Measurements from ENCODE around the gene TMEM39A.

- TF ChIP-seq POLR2AphosphoS5 (IDR thresholded peaks at IDR 0.05) (no peak), CTCF (IDR thresholded peaks at IDR 0.05) (no peak), EP300 (IDR thresholded peaks at IDR 0.05; ENCODE audit: low read depth) (no peak)
Observed at GRCh38 chr3:119457246-119457645, 6.2 kb downstream of the TMEM39A start.

All from transverse colon (tissue), 4 donors.